ENCODE measurements around the gene SYNE2. TPM values are rescaled to one million over a fixed set of nuclear protein-coding genes. Genes with fewer than 3 reads are reported as not detected.

SYNE2 gene
- total and polyA plus RNA-seq, 10 of the 15 experiments (the other 5 are each of a cell fraction or from before 2014, with no cell fraction given), result 2.1 to 52.7 (median 38.1) TPM

- TF ChIP-seq, protein P1, sequence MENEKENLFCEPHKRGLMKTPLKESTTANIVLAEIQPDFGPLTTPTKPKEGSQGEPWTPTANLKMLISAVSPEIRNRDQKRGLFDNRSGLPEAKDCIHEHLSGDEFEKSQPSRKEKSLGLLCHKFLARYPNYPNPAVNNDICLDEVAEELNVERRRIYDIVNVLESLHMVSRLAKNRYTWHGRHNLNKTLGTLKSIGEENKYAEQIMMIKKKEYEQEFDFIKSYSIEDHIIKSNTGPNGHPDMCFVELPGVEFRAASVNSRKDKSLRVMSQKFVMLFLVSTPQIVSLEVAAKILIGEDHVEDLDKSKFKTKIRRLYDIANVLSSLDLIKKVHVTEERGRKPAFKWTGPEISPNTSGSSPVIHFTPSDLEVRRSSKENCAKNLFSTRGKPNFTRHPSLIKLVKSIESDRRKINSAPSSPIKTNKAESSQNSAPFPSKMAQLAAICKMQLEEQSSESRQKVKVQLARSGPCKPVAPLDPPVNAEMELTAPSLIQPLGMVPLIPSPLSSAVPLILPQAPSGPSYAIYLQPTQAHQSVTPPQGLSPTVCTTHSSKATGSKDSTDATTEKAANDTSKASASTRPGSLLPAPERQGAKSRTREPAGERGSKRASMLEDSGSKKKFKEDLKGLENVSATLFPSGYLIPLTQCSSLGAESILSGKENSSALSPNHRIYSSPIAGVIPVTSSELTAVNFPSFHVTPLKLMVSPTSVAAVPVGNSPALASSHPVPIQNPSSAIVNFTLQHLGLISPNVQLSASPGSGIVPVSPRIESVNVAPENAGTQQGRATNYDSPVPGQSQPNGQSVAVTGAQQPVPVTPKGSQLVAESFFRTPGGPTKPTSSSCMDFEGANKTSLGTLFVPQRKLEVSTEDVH (IDR thresholded peaks at IDR 0.05; ENCODE audit: low read depth, partially characterized antibody), result no peak
- TF ChIP-seq RUNX3 (IDR thresholded peaks at IDR 0.05; ENCODE audit: low read length) (no peak), POLR2AphosphoS2 (IDR thresholded peaks at IDR 0.05; ENCODE audit: low read depth, low read length) (no peak), POU2F2 (IDR thresholded peaks at IDR 0.05; ENCODE audit: borderline replicate concordance, low read depth, low read length) (no peak), RELB (IDR thresholded peaks at IDR 0.05; ENCODE audit: low read depth) (no peak), HDAC2 (IDR thresholded peaks at IDR 0.05) (no peak), SUPT20H (IDR thresholded peaks at IDR 0.05; ENCODE audit: borderline replicate concordance, control insufficient read depth, low read depth, low read length) (no peak), BCL3 (IDR thresholded peaks at IDR 0.05; ENCODE audit: borderline replicate concordance, insufficient read depth, low read depth, low read length, poor library complexity, severe bottlenecking) (no peak)
- TF ChIP-seq, protein P2, sequence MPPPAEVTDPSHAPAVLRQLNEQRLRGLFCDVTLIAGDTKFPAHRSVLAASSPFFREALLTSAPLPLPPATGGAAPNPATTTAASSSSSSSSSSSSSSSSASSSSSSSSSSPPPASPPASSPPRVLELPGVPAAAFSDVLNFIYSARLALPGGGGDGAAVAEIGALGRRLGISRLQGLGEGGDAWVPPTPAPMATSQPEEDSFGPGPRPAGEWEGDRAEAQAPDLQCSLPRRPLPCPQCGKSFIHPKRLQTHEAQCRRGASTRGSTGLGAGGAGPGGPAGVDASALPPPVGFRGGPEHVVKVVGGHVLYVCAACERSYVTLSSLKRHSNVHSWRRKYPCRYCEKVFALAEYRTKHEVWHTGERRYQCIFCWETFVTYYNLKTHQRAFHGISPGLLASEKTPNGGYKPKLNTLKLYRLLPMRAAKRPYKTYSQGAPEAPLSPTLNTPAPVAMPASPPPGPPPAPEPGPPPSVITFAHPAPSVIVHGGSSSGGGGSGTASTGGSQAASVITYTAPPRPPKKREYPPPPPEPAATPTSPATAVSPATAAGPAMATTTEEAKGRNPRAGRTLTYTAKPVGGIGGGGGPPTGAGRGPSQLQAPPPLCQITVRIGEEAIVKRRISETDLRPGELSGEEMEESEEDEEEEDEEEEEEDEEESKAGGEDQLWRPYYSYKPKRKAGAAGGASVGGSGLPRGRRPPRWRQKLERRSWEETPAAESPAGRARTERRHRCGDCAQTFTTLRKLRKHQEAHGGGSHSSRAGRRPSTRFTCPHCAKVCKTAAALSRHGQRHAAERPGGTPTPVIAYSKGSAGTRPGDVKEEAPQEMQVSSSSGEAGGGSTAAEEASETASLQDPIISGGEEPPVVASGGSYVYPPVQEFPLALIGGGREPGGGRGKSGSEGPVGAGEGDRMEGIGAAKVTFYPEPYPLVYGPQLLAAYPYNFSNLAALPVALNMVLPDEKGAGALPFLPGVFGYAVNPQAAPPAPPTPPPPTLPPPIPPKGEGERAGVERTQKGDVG (CRISPR knock-in tag; IDR thresholded peaks at IDR 0.05), result no peak
- TF ChIP-seq, protein P3, sequence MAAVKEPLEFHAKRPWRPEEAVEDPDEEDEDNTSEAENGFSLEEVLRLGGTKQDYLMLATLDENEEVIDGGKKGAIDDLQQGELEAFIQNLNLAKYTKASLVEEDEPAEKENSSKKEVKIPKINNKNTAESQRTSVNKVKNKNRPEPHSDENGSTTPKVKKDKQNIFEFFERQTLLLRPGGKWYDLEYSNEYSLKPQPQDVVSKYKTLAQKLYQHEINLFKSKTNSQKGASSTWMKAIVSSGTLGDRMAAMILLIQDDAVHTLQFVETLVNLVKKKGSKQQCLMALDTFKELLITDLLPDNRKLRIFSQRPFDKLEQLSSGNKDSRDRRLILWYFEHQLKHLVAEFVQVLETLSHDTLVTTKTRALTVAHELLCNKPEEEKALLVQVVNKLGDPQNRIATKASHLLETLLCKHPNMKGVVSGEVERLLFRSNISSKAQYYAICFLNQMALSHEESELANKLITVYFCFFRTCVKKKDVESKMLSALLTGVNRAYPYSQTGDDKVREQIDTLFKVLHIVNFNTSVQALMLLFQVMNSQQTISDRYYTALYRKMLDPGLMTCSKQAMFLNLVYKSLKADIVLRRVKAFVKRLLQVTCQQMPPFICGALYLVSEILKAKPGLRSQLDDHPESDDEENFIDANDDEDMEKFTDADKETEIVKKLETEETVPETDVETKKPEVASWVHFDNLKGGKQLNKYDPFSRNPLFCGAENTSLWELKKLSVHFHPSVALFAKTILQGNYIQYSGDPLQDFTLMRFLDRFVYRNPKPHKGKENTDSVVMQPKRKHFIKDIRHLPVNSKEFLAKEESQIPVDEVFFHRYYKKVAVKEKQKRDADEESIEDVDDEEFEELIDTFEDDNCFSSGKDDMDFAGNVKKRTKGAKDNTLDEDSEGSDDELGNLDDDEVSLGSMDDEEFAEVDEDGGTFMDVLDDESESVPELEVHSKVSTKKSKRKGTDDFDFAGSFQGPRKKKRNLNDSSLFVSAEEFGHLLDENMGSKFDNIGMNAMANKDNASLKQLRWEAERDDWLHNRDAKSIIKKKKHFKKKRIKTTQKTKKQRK (IDR thresholded peaks at IDR 0.05; ENCODE audit: low read depth, low read length), result no peak
These were observed 395.9 kb downstream of the SYNE2 start (continued) for GRCh38 chr14:64248689-64249088.
